ENCODE results near the gene ADAMTS17. TPM values are rescaled to one million over a fixed set of nuclear protein-coding genes. Genes with fewer than 3 reads are reported as not detected.

ADAMTS17 gene
- total RNA-seq, 1 experiment from 2014 or later, result 1.8 TPM

DNA sequence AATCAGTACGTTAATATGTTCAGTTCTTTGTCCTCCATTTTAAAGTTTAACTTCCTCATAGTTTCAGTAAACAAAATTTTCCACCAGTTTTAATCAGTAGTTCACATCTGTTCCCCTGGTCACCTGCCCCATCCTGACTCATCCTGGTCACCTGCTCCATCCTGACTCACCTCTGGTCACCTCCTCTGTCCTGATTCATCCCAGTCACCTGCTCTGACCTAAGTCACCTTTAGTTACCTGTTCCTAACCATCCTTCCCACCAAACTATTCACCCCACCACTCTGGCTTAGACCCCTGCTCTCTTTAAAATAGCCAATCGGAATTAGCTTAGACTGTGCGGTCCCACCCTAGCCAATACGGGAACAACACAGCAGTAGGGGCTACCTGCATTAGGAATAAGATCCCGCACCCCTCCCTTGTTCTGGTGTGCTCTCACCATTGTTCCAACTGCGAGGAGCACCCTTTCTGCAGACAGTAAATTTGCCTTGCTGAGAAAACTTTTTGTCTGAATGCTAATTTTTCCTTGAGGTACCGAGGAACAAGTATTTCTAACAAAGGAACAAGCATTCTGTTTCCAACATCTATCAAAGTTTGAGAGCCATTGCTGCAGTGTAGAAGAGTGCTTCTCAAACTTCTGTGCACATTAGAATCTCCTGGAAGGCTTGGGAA, 169.3 kb downstream of the ADAMTS17 start:
- Mint-ChIP-seq H3K36me3 (no peaks in the 10 kb centered on the region; the same call in 1 of the 2 replicates), H3K9me3 (peaks cover 13% of the 10 kb centered on the region), H3K4me1 (peaks cover 15% of the 10 kb centered on the region), H3K4me3 (no peak overlapping the region), H3K27me3 (ENCODE audit: low read depth) (no peaks in the 10 kb centered on the region), H3K27ac (no peak overlapping the region)
- ATAC-seq, result no peak
- TF ChIP-seq TEAD4 (CRISPR knock-in tag; IDR thresholded peaks at IDR 0.05) (no peak), NR1H2 (CRISPR knock-in tag; IDR thresholded peaks at IDR 0.05) (no peak), ATF1 (CRISPR knock-in tag; IDR thresholded peaks at IDR 0.05) (no peak)
- TF ChIP-seq, protein P1, sequence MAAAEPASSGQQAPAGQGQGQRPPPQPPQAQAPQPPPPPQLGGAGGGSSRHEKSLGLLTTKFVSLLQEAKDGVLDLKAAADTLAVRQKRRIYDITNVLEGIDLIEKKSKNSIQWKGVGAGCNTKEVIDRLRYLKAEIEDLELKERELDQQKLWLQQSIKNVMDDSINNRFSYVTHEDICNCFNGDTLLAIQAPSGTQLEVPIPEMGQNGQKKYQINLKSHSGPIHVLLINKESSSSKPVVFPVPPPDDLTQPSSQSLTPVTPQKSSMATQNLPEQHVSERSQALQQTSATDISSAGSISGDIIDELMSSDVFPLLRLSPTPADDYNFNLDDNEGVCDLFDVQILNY (CRISPR knock-in tag; IDR thresholded peaks at IDR 0.05), result no peak
- ChIA-PET POLR2A (no interaction called here), CTCF (interaction anchor here (1.2 kb wide), 1 partner anchor 170 kb away, joined by 3 read pairs; no protein-coding TSS in a partner anchor)
- DNase-seq (ENCODE audit: low spot score), result no peak

DNA sequence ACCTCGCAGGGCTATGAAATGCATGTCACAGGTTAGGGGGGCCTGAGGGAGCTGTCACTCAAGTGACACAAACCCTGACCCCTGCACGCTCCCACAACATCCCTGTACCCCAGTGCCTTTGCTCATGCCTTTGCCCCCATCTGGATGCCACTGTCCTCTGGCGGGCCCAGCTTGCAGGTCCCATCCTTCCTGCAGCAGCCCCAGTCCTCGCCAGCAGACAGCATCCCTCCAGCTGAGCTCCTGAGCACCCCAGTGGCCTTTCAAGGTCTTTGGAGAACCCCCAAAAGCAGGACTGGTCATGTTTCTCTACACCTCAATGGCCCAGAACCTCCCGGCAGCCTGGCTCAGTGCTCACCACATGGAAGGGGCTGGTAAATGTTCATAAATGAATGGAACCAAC, 170.4 kb downstream of the ADAMTS17 start:
- H3K9me3 Mint-ChIP-seq, result peaks cover 13% of the 10 kb centered on the region
- H3K4me1 Mint-ChIP-seq, result peaks cover 6% of the 10 kb centered on the region; the same call in 1 of the 2 replicates
- ATAC-seq, result no peak
- H3K4me3 Mint-ChIP-seq, result no peak overlapping the region
- no peak for DNase-seq (ENCODE audit: low spot score)
- H3K27me3 Mint-ChIP-seq (ENCODE audit: low read depth), result no peaks in the 10 kb centered on the region
- no peaks in the 10 kb centered on the region; the same call in 1 of the 2 replicates for H3K36me3 Mint-ChIP-seq
- ChIA-PET POLR2A (no interaction called here), CTCF (no interaction called here)
- no peak overlapping the region for H3K27ac Mint-ChIP-seq
- TF ChIP-seq RELA (CRISPR knock-in tag; IDR thresholded peaks at IDR 0.05; ENCODE audit: borderline replicate concordance) (no peak), CREB1 (CRISPR knock-in tag; IDR thresholded peaks at IDR 0.05) (no peak), NFE2L1 (CRISPR knock-in tag; IDR thresholded peaks at IDR 0.05) (no peak), ESRRA (CRISPR knock-in tag; IDR thresholded peaks at IDR 0.05; ENCODE audit: borderline replicate concordance) (no peak), OVOL2 (CRISPR knock-in tag; IDR thresholded peaks at IDR 0.05; ENCODE audit: borderline replicate concordance) (no peak), NR2C2 (CRISPR knock-in tag; IDR thresholded peaks at IDR 0.05) (no peak), CREM (CRISPR knock-in tag; IDR thresholded peaks at IDR 0.05) (no peak)
- TF ChIP-seq, protein P2, sequence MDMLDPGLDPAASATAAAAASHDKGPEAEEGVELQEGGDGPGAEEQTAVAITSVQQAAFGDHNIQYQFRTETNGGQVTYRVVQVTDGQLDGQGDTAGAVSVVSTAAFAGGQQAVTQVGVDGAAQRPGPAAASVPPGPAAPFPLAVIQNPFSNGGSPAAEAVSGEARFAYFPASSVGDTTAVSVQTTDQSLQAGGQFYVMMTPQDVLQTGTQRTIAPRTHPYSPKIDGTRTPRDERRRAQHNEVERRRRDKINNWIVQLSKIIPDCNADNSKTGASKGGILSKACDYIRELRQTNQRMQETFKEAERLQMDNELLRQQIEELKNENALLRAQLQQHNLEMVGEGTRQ (CRISPR knock-in tag; IDR thresholded peaks at IDR 0.05), result no peak
- TF ChIP-seq, protein P3, sequence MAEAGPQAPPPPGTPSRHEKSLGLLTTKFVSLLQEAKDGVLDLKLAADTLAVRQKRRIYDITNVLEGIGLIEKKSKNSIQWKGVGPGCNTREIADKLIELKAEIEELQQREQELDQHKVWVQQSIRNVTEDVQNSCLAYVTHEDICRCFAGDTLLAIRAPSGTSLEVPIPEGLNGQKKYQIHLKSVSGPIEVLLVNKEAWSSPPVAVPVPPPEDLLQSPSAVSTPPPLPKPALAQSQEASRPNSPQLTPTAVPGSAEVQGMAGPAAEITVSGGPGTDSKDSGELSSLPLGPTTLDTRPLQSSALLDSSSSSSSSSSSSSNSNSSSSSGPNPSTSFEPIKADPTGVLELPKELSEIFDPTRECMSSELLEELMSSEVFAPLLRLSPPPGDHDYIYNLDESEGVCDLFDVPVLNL (CRISPR knock-in tag; IDR thresholded peaks at IDR 0.05; ENCODE audit: borderline replicate concordance, low read depth), result no peak
- TF ChIP-seq, protein P4, sequence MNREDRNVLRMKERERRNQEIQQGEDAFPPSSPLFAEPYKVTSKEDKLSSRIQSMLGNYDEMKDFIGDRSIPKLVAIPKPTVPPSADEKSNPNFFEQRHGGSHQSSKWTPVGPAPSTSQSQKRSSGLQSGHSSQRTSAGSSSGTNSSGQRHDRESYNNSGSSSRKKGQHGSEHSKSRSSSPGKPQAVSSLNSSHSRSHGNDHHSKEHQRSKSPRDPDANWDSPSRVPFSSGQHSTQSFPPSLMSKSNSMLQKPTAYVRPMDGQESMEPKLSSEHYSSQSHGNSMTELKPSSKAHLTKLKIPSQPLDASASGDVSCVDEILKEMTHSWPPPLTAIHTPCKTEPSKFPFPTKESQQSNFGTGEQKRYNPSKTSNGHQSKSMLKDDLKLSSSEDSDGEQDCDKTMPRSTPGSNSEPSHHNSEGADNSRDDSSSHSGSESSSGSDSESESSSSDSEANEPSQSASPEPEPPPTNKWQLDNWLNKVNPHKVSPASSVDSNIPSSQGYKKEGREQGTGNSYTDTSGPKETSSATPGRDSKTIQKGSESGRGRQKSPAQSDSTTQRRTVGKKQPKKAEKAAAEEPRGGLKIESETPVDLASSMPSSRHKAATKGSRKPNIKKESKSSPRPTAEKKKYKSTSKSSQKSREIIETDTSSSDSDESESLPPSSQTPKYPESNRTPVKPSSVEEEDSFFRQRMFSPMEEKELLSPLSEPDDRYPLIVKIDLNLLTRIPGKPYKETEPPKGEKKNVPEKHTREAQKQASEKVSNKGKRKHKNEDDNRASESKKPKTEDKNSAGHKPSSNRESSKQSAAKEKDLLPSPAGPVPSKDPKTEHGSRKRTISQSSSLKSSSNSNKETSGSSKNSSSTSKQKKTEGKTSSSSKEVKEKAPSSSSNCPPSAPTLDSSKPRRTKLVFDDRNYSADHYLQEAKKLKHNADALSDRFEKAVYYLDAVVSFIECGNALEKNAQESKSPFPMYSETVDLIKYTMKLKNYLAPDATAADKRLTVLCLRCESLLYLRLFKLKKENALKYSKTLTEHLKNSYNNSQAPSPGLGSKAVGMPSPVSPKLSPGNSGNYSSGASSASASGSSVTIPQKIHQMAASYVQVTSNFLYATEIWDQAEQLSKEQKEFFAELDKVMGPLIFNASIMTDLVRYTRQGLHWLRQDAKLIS (CRISPR knock-in tag; IDR thresholded peaks at IDR 0.05; ENCODE audit: borderline replicate concordance), result no peak
- TF ChIP-seq, protein P5, sequence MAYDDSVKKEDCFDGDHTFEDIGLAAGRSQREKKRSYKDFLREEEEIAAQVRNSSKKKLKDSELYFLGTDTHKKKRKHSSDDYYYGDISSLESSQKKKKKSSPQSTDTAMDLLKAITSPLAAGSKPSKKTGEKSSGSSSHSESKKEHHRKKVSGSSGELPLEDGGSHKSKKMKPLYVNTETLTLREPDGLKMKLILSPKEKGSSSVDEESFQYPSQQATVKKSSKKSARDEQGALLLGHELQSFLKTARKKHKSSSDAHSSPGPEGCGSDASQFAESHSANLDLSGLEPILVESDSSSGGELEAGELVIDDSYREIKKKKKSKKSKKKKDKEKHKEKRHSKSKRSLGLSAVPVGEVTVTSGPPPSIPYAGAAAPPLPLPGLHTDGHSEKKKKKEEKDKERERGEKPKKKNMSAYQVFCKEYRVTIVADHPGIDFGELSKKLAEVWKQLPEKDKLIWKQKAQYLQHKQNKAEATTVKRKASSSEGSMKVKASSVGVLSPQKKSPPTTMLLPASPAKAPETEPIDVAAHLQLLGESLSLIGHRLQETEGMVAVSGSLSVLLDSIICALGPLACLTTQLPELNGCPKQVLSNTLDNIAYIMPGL (CRISPR knock-in tag; IDR thresholded peaks at IDR 0.05), result no peak
- TF ChIP-seq, protein P6, sequence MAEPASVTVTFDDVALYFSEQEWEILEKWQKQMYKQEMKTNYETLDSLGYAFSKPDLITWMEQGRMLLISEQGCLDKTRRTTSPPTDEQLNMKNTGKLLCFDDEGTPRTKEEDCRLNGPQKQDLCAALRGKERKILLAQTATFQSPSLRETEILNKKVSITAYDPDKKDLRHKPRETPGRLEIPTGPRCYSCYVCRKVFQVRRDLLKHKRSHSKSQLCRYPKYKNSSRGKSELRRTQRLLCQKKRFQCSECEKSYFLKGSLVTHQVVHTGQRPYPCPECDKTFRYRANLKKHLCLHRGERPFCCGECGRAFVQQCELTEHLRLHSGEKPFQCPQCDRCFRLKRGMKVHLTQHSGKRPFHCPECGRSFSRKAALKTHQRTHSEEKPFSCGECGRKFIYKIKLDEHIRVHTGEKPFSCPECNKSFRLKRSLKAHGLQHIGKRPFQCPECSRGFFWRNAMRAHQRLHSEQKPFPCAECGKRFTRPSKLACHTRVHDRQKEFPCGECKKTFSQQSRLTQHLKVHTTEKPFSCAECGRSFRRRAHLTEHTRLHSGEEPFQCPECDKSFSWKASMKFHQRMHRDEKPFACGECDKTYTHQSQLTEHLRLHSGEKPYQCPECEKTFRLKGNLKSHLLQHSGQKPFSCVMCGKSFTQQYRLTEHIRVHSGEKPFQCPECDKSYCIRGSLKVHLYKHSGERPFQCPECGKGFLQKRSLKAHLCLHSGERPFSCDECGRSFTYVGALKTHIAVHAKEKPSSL (CRISPR knock-in tag; conservative IDR thresholded peaks at IDR 0.05), result no peak
- TF ChIP-seq, protein P7, sequence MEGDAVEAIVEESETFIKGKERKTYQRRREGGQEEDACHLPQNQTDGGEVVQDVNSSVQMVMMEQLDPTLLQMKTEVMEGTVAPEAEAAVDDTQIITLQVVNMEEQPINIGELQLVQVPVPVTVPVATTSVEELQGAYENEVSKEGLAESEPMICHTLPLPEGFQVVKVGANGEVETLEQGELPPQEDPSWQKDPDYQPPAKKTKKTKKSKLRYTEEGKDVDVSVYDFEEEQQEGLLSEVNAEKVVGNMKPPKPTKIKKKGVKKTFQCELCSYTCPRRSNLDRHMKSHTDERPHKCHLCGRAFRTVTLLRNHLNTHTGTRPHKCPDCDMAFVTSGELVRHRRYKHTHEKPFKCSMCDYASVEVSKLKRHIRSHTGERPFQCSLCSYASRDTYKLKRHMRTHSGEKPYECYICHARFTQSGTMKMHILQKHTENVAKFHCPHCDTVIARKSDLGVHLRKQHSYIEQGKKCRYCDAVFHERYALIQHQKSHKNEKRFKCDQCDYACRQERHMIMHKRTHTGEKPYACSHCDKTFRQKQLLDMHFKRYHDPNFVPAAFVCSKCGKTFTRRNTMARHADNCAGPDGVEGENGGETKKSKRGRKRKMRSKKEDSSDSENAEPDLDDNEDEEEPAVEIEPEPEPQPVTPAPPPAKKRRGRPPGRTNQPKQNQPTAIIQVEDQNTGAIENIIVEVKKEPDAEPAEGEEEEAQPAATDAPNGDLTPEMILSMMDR (IDR thresholded peaks at IDR 0.05), result no peak
